ENCODE measurements around the gene THRA.
A peak's percentile ranks its signal among the peaks of the same experiment; 100 is the strongest.

THRA gene

DNA sequence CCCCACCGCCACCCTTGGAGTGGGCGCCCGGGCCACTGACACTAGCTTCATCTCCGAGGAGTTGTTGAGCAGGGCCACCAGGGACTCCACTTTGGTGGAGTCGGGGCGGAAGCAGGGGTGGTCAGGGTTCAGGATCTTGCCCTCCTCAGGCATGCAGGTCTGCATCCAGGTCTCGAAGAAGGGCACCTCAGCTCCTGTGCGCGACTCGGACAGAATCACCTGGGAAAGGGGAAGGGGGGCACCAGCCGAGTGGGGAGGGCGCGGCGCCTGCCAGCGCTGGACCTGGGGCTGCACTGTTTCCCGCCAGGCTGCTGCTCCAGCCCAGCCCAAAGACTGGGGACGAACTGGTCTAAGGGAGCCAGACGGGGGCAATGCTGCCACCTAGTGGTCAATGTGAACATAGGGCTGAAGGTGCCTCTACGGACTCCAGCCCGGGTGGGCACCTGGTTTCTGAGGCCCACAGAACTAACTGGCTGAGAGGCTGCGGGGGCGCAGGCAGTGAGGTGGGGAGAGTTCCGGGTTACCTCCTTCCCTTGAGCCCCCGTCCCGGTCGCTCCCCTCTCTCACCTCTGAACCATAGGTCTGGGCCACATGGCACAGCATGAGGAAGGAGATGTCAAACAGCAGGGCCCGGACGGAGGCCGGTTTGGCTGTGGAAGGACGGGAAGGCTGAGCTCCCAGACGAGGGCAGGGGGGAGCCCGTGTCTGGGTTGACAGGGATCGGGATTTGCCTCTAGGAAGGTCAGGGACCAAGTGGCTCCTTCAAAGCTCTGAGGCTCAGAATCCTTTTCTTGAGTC lies 35.8 kb upstream of the THRA start:
- DNase-seq (ENCODE audit: low read depth), result peak; percentile 57

DNA sequence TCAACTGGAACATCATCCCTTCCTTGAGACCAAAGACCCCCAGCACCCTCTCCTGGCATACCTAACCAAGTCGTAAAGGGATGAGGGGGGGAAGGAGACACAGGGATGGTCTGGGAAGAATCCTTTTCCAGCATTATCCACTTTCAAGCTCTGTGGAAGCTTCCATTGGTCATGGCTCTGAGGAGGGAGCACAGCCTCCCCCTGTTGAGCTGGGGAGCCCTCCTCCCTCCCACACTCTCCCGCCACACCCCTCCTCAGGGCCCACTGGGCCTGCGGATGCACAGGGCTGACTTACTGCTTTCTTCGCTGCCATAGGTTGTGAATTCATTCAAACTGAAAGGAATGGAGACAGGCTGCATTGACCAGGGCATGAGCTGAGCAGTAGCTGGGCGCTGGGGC lies 35.2 kb upstream of the THRA start:
- DNase-seq (ENCODE audit: low read depth), result no peak

- no peak for DNase-seq (ENCODE audit: low read depth)
Observed at GRCh38 chr17:40028595-40028994, 34.2 kb upstream of the THRA start.

DNA sequence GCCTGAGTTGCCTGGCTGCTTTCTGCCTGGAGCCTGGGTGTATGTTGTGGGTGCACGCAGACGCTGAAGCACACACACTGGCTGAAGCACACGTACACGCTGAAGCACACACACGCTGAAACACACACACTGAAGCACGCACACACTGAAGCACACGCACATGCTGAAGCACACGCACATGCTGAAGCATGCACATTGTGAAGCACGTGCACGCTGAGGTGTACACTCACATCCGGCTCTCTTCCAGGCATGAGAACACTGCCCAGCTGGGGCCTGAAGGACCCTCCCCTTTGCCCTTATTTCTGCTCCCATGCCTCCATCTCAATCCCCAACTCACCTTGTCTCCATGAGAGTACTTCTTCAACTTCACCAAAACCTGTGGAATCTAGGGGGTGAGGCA lies 31.1 kb upstream of the THRA start:
- DNase-seq (ENCODE audit: low read depth), result no peak

GRCh38 chr17:40032322-40033320 lies 30.1 kb upstream of the THRA start:
- no peak for DNase-seq (ENCODE audit: low read depth)

DNA sequence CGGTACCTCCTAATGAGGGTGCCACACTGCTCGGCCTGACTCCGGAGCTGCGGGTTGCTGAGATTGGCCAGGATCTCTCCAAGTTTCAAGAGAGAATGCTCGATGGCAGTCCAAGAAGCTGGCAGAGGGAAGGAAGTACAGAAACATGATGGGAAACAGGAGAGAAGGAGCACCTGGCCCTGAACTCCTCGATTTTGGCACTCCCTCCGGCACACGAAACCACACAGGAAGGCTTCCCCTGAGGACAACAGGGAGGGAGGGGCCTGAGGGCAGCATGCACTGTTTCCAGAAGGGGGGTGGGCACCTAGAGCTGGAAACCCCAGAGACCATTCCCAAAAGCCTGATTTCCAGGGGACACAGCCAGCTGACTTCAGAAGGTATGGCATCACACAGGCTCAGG lies 29.4 kb upstream of the THRA start:
- no peak for DNase-seq (ENCODE audit: low read depth)

- DNase-seq (ENCODE audit: low read depth), result no peak
Observed at GRCh38 chr17:40034426-40035161, 28.2 kb upstream of the THRA start.

DNA sequence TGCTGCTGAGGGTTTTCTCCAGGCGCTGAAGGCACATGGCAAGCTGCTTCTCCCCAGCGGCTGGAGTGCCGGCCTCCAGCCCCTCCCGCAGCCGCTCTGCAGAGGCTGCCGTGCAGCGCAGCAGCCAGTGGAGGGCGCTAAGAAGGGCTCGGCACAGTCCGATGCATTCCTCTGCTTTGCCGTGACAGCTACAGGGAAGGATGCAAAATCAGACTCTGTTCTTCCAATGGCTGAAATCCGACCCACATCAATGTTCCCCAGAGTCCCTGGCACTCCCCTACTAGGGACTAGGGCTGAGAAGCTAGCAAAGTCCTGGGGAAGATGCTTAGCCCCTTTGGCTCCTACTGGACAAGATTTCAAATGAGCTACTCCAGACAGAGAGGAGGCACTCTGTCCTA lies 27.6 kb upstream of the THRA start:
- DNase-seq (ENCODE audit: low read depth), result no peak

- peak; percentile 82 for DNase-seq (ENCODE audit: low read depth)
Observed at GRCh38 chr17:40038882-40039513, 23.8 kb upstream of the THRA start.

DNA sequence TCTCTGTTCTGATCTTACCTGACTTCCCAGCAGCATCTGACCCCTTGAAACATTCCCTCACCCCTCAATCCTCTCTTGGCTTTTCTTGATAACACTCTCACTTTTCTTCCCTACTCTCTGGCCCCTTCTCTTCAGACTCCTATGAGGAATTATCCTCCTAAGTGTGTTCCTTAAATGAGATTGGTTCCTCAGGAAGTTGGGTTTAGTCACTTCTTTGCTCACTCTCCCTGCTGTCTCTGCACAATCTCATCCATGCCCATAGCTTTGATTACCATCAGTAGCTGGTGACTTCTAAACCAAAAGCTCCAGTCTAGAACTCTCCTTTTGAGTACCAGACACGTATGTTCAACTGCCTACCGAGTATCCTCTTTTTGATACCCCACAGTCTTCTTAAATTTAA lies 21.6 kb upstream of the THRA start:
- no peak for DNase-seq (ENCODE audit: low read depth)

GRCh38 chr17:40056379-40057015 lies 6.3 kb upstream of the THRA start:
- no peak for DNase-seq (ENCODE audit: low read depth)

- DNase-seq (ENCODE audit: low read depth), result no peak
Observed at GRCh38 chr17:40058186-40058784, 4.5 kb upstream of the THRA start.

GRCh38 chr17:40058865-40059264 lies 3.9 kb upstream of the THRA start:
- no peak for DNase-seq (ENCODE audit: low read depth)

DNA sequence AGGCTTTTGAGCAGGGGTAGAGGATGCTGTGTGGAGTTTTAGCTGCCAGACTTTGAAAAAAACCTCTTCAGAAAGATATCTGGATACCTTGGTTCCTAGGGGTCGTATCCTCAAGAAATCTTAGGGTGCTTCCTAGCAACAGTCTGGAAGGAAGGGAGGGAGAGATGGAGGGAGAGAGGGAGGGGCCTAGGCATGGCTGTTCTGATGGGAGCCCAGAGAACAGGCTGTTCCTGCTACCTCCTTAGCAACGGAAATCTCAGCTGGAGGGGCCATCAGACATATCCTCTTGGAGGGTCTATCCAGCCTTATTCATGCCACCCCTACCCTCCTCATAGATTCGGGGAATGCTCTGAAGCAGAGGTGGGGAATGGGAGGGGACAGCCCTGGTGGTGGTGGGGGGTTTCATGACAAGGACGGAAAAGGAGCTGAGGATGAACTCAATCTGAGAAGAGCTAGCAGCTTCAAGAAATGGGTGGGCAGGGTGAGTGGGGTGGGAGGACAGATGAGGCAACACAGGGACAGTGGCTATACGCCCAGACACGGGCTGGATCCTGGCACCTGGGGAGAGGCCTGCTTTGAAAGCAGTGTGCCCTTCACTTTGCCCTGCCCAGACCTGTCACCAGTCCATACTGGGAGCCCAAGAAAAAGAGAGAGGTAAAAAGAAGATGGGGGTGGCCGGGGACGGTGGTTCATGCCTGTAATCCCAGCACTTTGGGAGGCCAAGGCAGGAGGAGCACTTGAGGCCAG lies 2.9 kb upstream of the THRA start:
- no peak for DNase-seq (ENCODE audit: low read depth)

DNA sequence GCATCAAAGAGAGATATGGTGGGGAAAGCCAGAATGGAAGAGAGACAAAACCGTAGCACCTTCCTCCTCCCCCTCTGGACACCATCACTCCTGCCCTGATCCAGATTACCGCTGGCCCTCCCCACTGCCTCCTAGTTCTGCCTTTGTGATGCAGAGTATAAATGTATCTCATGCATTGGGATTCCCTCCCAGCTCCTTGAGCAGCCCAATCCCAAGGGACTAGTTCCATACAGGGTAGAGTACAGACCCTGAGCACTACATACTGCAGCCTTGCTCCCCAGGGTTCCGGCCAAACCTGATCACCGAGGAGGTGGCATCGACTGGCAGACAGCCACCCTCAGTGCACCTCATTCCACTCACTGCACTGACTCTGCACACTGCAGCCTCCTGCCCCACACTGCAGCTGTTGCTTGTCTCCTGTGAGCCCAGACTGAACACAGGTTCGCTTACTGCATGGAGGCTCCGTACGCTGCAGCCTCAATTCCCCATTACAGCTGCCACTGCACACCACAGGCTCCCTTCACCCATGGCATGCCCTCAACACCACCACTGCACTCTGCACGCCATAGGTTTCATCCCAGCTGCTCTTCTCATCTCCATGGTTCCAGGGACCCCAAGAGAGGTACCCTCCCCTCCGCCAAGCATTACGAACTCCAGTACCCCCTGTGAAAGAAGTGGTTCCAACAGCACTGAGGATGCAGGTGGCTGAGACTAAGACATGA lies 1.7 kb upstream of the THRA start:
- no peak for DNase-seq (ENCODE audit: low read depth)

GRCh38 chr17:40061609-40062038 lies 1.1 kb upstream of the THRA start:
- no peak for DNase-seq (ENCODE audit: low read depth)

DNA sequence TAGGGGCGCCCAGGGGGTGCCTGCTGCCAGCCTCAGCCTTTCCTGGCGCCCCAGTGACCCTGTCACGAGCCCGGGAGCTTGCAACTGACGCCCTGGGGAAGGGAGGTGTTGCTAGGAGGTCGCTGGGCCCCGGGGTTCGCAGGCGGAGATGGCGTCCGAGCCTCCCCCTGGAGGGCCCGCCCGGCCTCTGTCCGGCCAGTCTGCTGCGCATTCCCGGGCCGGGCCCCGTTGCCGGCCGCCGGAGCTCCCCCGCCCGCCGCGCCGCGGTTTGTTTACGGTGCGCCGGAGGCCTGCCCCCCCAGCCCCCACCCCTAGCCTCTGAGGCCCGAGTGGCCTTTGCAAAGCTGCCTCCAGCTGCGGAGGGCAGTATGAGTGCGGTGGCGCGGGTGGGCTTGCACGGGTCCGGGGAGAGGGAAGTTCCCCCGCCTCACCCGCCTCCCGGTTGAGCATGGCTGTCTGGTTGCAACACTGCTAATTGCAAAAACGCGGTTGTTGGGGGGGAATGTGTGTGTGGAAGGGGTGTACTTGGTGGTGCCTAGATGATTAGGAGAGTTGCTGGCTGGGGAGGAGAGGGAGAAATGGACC lies 514 bp downstream of the THRA start:
- DNase-seq (ENCODE audit: low read depth), result no peak

- no peak for DNase-seq (ENCODE audit: low read depth)
Observed at GRCh38 chr17:40063901-40064531, 1.3 kb downstream of the THRA start.

All from stromal cell of bone marrow (primary cell).